Mesodermal cell (in vitro differentiated cells): ENCODE measurements around the gene ZNF514.
"Not testable (repeated sequence)": the region's sequence is repeated elsewhere in the genome, so short reads cannot be mapped to it uniquely, and the experiment has no call there.

Experiments used
- H3K27ac ChIP-seq: 2 replicates; pipeline ENCODE4 v1.7.0; 2013; ENCODE audit warnings: mild to moderate bottlenecking, low read depth, low read length, moderate library complexity; ENCODE audit not compliant: severe bottlenecking
- H3K36me3 ChIP-seq: 2 replicates; pipeline ENCODE4 v1.7.1; 2013; ENCODE audit warnings: mild to moderate bottlenecking, low read length, moderate library complexity; ENCODE audit not compliant: control insufficient read depth, insufficient read depth
- H3K4me1 ChIP-seq: one replicate; pipeline ENCODE4 v1.7.1; 2013; ENCODE audit warnings: mild to moderate bottlenecking, low read length; ENCODE audit not compliant: insufficient read depth, control insufficient read depth, poor library complexity, severe bottlenecking
- H3K4me3 ChIP-seq: 2 replicates; pipeline ENCODE4 v1.7.0; 2013; ENCODE audit warnings: low read length, control low read depth, mild to moderate bottlenecking; ENCODE audit not compliant: insufficient read depth, poor library complexity, severe bottlenecking; ENCODE audit errors: extremely low read depth
- H3K9me3 ChIP-seq: 2 replicates; pipeline ENCODE4 v1.7.1; 2013; ENCODE audit warnings: mild to moderate bottlenecking, low read length, moderate library complexity; ENCODE audit not compliant: control insufficient read depth
- WGBS, 2 experiments: methylation state at CpG; one replicate each; pipeline ENCODE4 v1.1.5; 2013; ENCODE audit warnings: missing lambda C conversion rate in 2 of 2; ENCODE audit not compliant: insufficient coverage in 2 of 2; 5-methylcytosine and 5-hydroxymethylcytosine counted together

The ZNF514 gene

DNA sequence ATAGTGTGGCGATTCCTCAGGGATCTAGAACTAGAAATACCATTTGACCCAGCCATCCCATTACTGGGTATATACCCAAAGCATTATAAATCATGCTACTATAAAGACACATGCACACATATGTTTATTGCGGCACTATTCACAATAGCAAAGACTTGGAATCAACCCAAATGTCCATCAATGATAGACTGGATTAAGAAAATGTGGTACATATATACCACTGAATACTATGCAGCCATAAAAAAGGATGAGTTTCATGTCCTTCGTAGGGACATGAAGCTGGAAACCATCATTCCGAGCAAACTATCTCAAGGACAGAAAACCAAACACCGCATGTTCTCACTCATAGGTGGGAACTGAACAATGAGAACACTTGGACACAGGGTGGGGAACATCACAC, 61.4 kb downstream of the ZNF514 start:
- H3K27ac ChIP-seq, H3K4me1 ChIP-seq, H3K4me3 ChIP-seq, H3K9me3 ChIP-seq: not testable (repeated sequence)
- H3K36me3 ChIP-seq: peaks cover 59% of the 10 kb centered on the region
- WGBS, 2 experiments: 80% methylated on average over 1 of the region's 5 CpGs; no CpG with 5 or more reads in 1 of the 2 experiments
